Stomach (tissue), 19 donors: Measurements from ENCODE around the gene RIPK1. TPM values are rescaled to one million over a fixed set of nuclear protein-coding genes. Genes with fewer than 3 reads are reported as not detected.
"Not testable (repeated sequence)": the region's sequence is repeated elsewhere in the genome, so short reads cannot be mapped to it uniquely, and the experiment has no call there.

Experiments
- DNase-seq, 2 donors: peaks; one replicate each; pipeline versions ENCODE4 v3.0.0 to v3.0.0-alpha.2; 2013 to 2019
- H3K27ac ChIP-seq, 5 donors: fragments of 200-600 bp in 4 of 5; sonication (generic) in 4 of 5; one replicate each; pipeline ENCODE4 v1.5.1; 2013 to 2019; ENCODE audit warnings: mild to moderate bottlenecking in 1 of 5, moderate library complexity in 1 of 5
- H3K27me3 ChIP-seq, 3 donors: fragments of 200-600 bp; sonication (generic); one replicate each; pipeline ENCODE4 v1.5.1; 2017 to 2019; ENCODE audit warnings: mixed run types in 1 of 3
- H3K36me3 ChIP-seq, 4 donors: fragments of 200-600 bp; sonication (generic); 1 replicate in 3 of 4; 2 replicates in 1 of 4; pipeline ENCODE4 v1.5.1; 2016 to 2019
- H3K4me1 ChIP-seq, 4 donors: fragments of 200-600 bp; sonication (generic); one replicate each; pipeline ENCODE4 v1.5.1; 2016 to 2019
- H3K4me3 ChIP-seq, 4 donors: fragments of 200-600 bp; sonication (generic) in 3 of 4; one replicate each; pipeline ENCODE4 v1.5.1; 2016 to 2019; ENCODE audit warnings: mild to moderate bottlenecking in 1 of 4
- H3K9me3 ChIP-seq, 4 donors: fragments of 200-600 bp; sonication (generic); one replicate each; pipeline ENCODE4 v1.5.1; 2016 to 2019
- CTCF ChIP-seq, 7 experiments: fragments of 450-650 bp in 4 of 7; fragments of 200-600 bp in 3 of 7; sonication (generic) in 3 of 7; IDR thresholded peaks; one replicate each; pipeline ENCODE4 v1.5.1; 2016 to 2019; ENCODE audit warnings: antibody characterized with exemption in 7 of 7, control low read depth in 2 of 7, mild to moderate bottlenecking in 1 of 7
- EP300 ChIP-seq: sonication (generic); formaldehyde crosslinking; IDR thresholded peaks from one replicate; pipeline ENCODE4 v1.6.1; 2017; ENCODE audit warnings: antibody characterized with exemption
- POLR2A ChIP-seq, 4 donors: fragments of 450-650 bp; IDR thresholded peaks; one replicate each; pipeline ENCODE4 v1.6.1; 2016; ENCODE audit warnings: antibody characterized with exemption in 4 of 4, control low read depth in 2 of 4, mild to moderate bottlenecking in 1 of 4, moderate library complexity in 1 of 4
- POLR2AphosphoS5 ChIP-seq, 3 donors: sonication (generic); formaldehyde crosslinking; IDR thresholded peaks; one replicate each; pipeline ENCODE4 v1.6.1; 2016; ENCODE audit warnings: antibody characterized with exemption in 3 of 3
- WGBS, 5 donors: extraction: QIAGEN DNeasy Blood & Tissue Kit in 3 of 5; methylation state at CpG; one replicate each; pipeline versions ENCODE4 v1.1.5 to v1.1.7; 2013 to 2018; 5-methylcytosine and 5-hydroxymethylcytosine counted together
- intact Hi-C: fragments of 100-400 bp; cut with DNase I; formaldehyde crosslinking; loops from one replicate; pipeline ENCODE4 v1.15.1; 2023; ENCODE audit warnings: low total_unique reads
- long read RNA-seq, 10 donors: transcript quantifications; one replicate each; lab custom pipeline, GENCODE V29; 2026
- polyA plus RNA-seq, 3 donors: library from polyadenylated mRNA; stranded (reverse); fragments of 200-250 nt; gene quantifications; one replicate each; pipeline ENCODE4 v1.2.3, GENCODE V29; 2013
- total RNA-seq, 5 donors: library from RNA; depleted of rRNA; stranded (reverse); fragments of >200 nt; gene quantifications; one replicate each; pipeline versions ENCODE4 v1.1.0 to v1.2.3, GENCODE V29; 2014 to 2016
- donor health status: healthy with polysubstance abuse.
- donor health status: Bipolar disorder and iron deficiency.
- donor health status: healthy.

The RIPK1 gene
- 10 to 100 TPM in 4 of 5 donors, 1 to 10 TPM in 1; 4.9 to 25.5 (median 19.4) TPM for total RNA-seq
- polyA plus RNA-seq = 10 to 100 TPM; 11.4 to 18.8 (median 13.0) TPM
- long read RNA-seq, donor 1, partial matches to known transcripts = 0 of 1 reads
- long read RNA-seq, donor 1, other reads (novel, unspliced or antisense) = 0 of 1 reads
- long read RNA-seq, donor 2, full-length matches to known transcripts = 2 of 2 reads
- long read RNA-seq, donor 2, partial matches to known transcripts = 0 of 2 reads
- long read RNA-seq, donor 2, other reads (novel, unspliced or antisense) = 0 of 2 reads
- long read RNA-seq, donor 3, full-length matches to known transcripts = 1 of 1 reads
- long read RNA-seq, donor 3, partial matches to known transcripts = 0 of 1 reads
- long read RNA-seq, donor 3, other reads (novel, unspliced or antisense) = 0 of 1 reads
- long read RNA-seq, donor 4, full-length matches to known transcripts = 1 of 1 reads
- long read RNA-seq, donor 4, partial matches to known transcripts = 0 of 1 reads
- long read RNA-seq, donor 4, other reads (novel, unspliced or antisense) = 0 of 1 reads
- long read RNA-seq, donor 5, full-length matches to known transcripts = 1 of 1 reads
- long read RNA-seq, donor 5, partial matches to known transcripts = 0 of 1 reads
- long read RNA-seq, donor 5, other reads (novel, unspliced or antisense) = 0 of 1 reads
- long read RNA-seq, donor 6, full-length matches to known transcripts = 1 of 6 reads
- long read RNA-seq, donor 6, partial matches to known transcripts = 5 of 6 reads
- long read RNA-seq, donor 6, other reads (novel, unspliced or antisense) = 0 of 6 reads
- long read RNA-seq, donor 7, full-length matches to known transcripts = 2 of 2 reads
- long read RNA-seq, donor 7, partial matches to known transcripts = 0 of 2 reads
- long read RNA-seq, donor 7, other reads (novel, unspliced or antisense) = 0 of 2 reads
- long read RNA-seq, donor 8, full-length matches to known transcripts = 1 of 1 reads
- long read RNA-seq, donor 8, partial matches to known transcripts = 0 of 1 reads
- long read RNA-seq, donor 8, other reads (novel, unspliced or antisense) = 0 of 1 reads
- long read RNA-seq, donor 9 = 0 reads
- long read RNA-seq, donor 10 = 0 reads

- intact Hi-C loops = no loop called here
- 0 to 1% (median 1%) methylated on average over 54 to 112 of the region's 112 CpGs for WGBS, 5 donors
- peak within 1 kb of the TSS; percentile 99 to 100 (median 100) for H3K27ac ChIP-seq
- peak within 1 kb of the TSS; percentile 56 to 90 (median 73) for H3K4me3 ChIP-seq
- no peaks in the 10 kb centered on the region for H3K9me3 ChIP-seq
- no peaks in the 10 kb centered on the region for H3K27me3 ChIP-seq
- H3K36me3 ChIP-seq = peaks cover 0 to 3% (median under 1%) of the 10 kb centered on the region in 4 donors
- peaks cover 27 to 74% (median 53%) of the 10 kb centered on the region in 4 donors for H3K4me1 ChIP-seq
- peak; percentile 96 to 97 for DNase-seq
- TF ChIP-seq POLR2AphosphoS5 (IDR thresholded peaks at IDR 0.05) (peak; percentile 51 to 88 (median 85)), POLR2A (IDR thresholded peaks at IDR 0.05) (peak in 2 of 4 donors; percentile 31 to 66), EP300 (no peak), CTCF (IDR thresholded peaks at IDR 0.05) (peak in 2 of 7 experiments; percentile 26 to 28)
These were observed at the start of gene RIPK1 for GRCh38 chr6:3068329-3069214. Gene RIPK1 (plus strand): TSS chr6:3068494. CDS start chr6:3076824, 8,330 bp downstream.

GRCh38 chr6:3019065-3019464 is 49.2 kb upstream of the RIPK1 start:
- Histone ChIP-seq H3K4me3 (no peak overlapping the region), H3K27me3 (no peaks in the 10 kb centered on the region), H3K9me3 (no peaks in the 10 kb centered on the region), H3K36me3 (peaks cover 26 to 65% (median 57%) of the 10 kb centered on the region in 4 donors), H3K27ac (no peak overlapping the region), H3K4me1 (peaks cover 3 to 42% (median 16%) of the 10 kb centered on the region in 4 donors)
- no peak for DNase-seq
- intact Hi-C loops = no loop called here
- no peak for TF ChIP-seq POLR2A (IDR thresholded peaks at IDR 0.05)
- no peak for TF ChIP-seq POLR2AphosphoS5 (IDR thresholded peaks at IDR 0.05)
- no peak for TF ChIP-seq EP300
- TF ChIP-seq CTCF (IDR thresholded peaks at IDR 0.05) = no peak
- WGBS, 5 donors = 67 to 94% (median 83%) methylated on average over 1 of the region's 1 CpG

GRCh38 chr6:3019749-3020320 is 48.5 kb upstream of the RIPK1 start:
- TF ChIP-seq EP300 (no peak), CTCF (IDR thresholded peaks at IDR 0.05) (no peak), POLR2A (IDR thresholded peaks at IDR 0.05) (no peak), POLR2AphosphoS5 (IDR thresholded peaks at IDR 0.05) (no peak)
- no peak for DNase-seq
- no peak overlapping the region for H3K4me3 ChIP-seq
- peaks cover 11 to 50% (median 24%) of the 10 kb centered on the region in 4 donors for H3K4me1 ChIP-seq
- H3K27me3 ChIP-seq = no peaks in the 10 kb centered on the region
- WGBS, 5 donors = 92 to 96% (median 95%) methylated on average over 6 of the region's 6 CpGs
- no peaks in the 10 kb centered on the region for H3K9me3 ChIP-seq
- intact Hi-C loops = no loop called here
- H3K36me3 ChIP-seq = peaks cover 24 to 57% (median 49%) of the 10 kb centered on the region in 4 donors
- no peak overlapping the region for H3K27ac ChIP-seq

GRCh38 chr6:3020976-3021598 is 47.2 kb upstream of the RIPK1 start:
- H3K27me3 ChIP-seq, H3K9me3 ChIP-seq, intact Hi-C loops, DNase-seq, H3K27ac ChIP-seq, H3K4me3 ChIP-seq: not testable (repeated sequence)
- 97 to 100% (median 98%) methylated on average over 2 of the region's 2 CpGs for WGBS, 5 donors
- Histone ChIP-seq H3K4me1 (peaks cover 11 to 62% (median 25%) of the 10 kb centered on the region in 4 donors), H3K36me3 (peaks cover 16 to 45% (median 37%) of the 10 kb centered on the region in 4 donors)
